ENCODE results near the gene HSF4. TPM values are rescaled to one million over a fixed set of nuclear protein-coding genes. Genes with fewer than 3 reads are reported as not detected.

HSF4 gene
- total RNA-seq, 1 experiment from 2014 or later: 1.2 TPM

GRCh38 chr16:67182288-67182687, 17.7 kb downstream of the HSF4 start:
- Mint-ChIP-seq H3K36me3 (ENCODE audit: insufficient read depth in 1 of 3, low read depth in 3 of 3) (peaks cover 0 to 5% (median 4%) of the 10 kb centered on the region in 3 experiments; a peak in 2 of 7 replicates), H3K9me3 (no peaks in the 10 kb centered on the region; a peak in 1 of 5 replicates), H3K27me3 (ENCODE audit: low read depth) (peaks cover 37% of the 10 kb centered on the region), H3K27ac (no peak overlapping the region), H3K4me3 (no peak overlapping the region), H3K4me1 (peaks cover 26 to 27% of the 10 kb centered on the region in 2 experiments)
- no peak overlapping the region for H3K27ac ChIP-seq (ENCODE audit: insufficient read length, low read depth, low read length)
- H3K4me1 ChIP-seq (ENCODE audit: insufficient read depth, low read length): peaks cover 6% of the 10 kb centered on the region; the same call in 1 of the 2 replicates
- no peaks in the 10 kb centered on the region for H4K20me1 ChIP-seq (ENCODE audit: control insufficient read depth, insufficient read depth, insufficient read length)
- no peaks in the 10 kb centered on the region for H3K79me1 ChIP-seq (ENCODE audit: insufficient read depth, low read depth, low read length, poor library complexity, severe bottlenecking)
- H3T11ph ChIP-seq (ENCODE audit: low read length): no peak overlapping the region
- no peak overlapping the region for H3K9ac ChIP-seq (ENCODE audit: extremely low read depth, insufficient read length, low read length)
- no peaks in the 10 kb centered on the region for H3K9me3 ChIP-seq (ENCODE audit: control insufficient read depth, low read depth, low read length)
- no peak overlapping the region for H4K91ac ChIP-seq (ENCODE audit: insufficient read length, low read depth, low read length)
- no peak overlapping the region for H2BK20ac ChIP-seq (ENCODE audit: low read depth, low read length, poor library complexity, severe bottlenecking)
- H2BK15ac ChIP-seq (ENCODE audit: low read depth, low read length): no peak overlapping the region
- H3K14ac ChIP-seq (ENCODE audit: insufficient read depth, low read length): no peak overlapping the region
- no peak overlapping the region for H3K56ac ChIP-seq (ENCODE audit: insufficient read length, low read depth, low read length)
- H3K4ac ChIP-seq (ENCODE audit: low read depth, low read length): no peak overlapping the region
- WGBS (ENCODE audit: extremely low coverage, insufficient read length, low lambda C conversion rate): no CpG with 5 or more reads among the region's 2 CpGs
- no peak overlapping the region for H4K8ac ChIP-seq (replicated peaks; ENCODE audit: insufficient read length, low read depth, low read length)
- peaks cover 4% of the 10 kb centered on the region; the same call in 1 of the 2 replicates for H3K27me3 ChIP-seq (ENCODE audit: insufficient read depth, low read length)
- no peak overlapping the region for H2AFZ ChIP-seq (ENCODE audit: low read length)
- H3K18ac ChIP-seq (ENCODE audit: insufficient read length, low read depth, low read length): no peak overlapping the region
- no peaks in the 10 kb centered on the region for H3K79me2 ChIP-seq (ENCODE audit: insufficient read depth, low read length)
- peaks cover 22% of the 10 kb centered on the region for H3K23me2 ChIP-seq (ENCODE audit: insufficient read length, low read depth, low read length, poor library complexity, severe bottlenecking)
- no peak overlapping the region for H3K4me2 ChIP-seq (ENCODE audit: insufficient read depth, insufficient read length, low read length)
- H2BK12ac ChIP-seq (ENCODE audit: insufficient read length, low read depth, low read length): no peak overlapping the region
- H4K5ac ChIP-seq (ENCODE audit: insufficient read length, low read depth, low read length): no peak overlapping the region
- H2AK5ac ChIP-seq (ENCODE audit: insufficient read length, low read length): no peak overlapping the region
- no peak for DNase-seq
- H2BK5ac ChIP-seq (ENCODE audit: insufficient read length, low read length): no peak overlapping the region
- H3K23ac ChIP-seq (ENCODE audit: insufficient read length, low read depth, low read length): no peak overlapping the region
- no peak for TF ChIP-seq CTCF (conservative IDR thresholded peaks at IDR 0.05)
- no peak overlapping the region for H2BK120ac ChIP-seq (ENCODE audit: low read depth, low read length, poor library complexity, severe bottlenecking)

Measured in H9 (cell line).